Measurements from ENCODE around the gene BIVM.

- TF ChIP-seq CTCF (conservative IDR thresholded peaks at IDR 0.05; ENCODE audit: low read length) (no peak), EZH2phosphoT487 (IDR thresholded peaks at IDR 0.05; ENCODE audit: borderline replicate concordance) (no peak)
Observed at GRCh38 chr13:102793611-102794355, 5.1 kb upstream of the BIVM start.

Data from Loucy (cell line).